GM19023 (cell line): ENCODE measurements around the gene HEXIM1.
"Not testable (repeated sequence)": the region's sequence is repeated elsewhere in the genome, so short reads cannot be mapped to it uniquely, and the experiment has no call there.

Experiments used
- ATAC-seq: cut with Tn5 transposase; IDR thresholded peaks from one replicate; pipeline ENCODE4 v1.9.1; 2021; ENCODE audit warnings: mild to moderate bottlenecking, moderate library complexity; ENCODE audit not compliant: unreplicated experiment

The HEXIM1 gene

GRCh38 chr17:45112559-45113423 lies 35.5 kb upstream of the HEXIM1 start:
- ATAC-seq: no peak

GRCh38 chr17:45113424-45113754 lies 34.9 kb upstream of the HEXIM1 start:
- no peak for ATAC-seq

GRCh38 chr17:45114117-45114932 lies 34.0 kb upstream of the HEXIM1 start:
- ATAC-seq: no peak

- ATAC-seq: no peak
These were observed 33.2 kb upstream of the HEXIM1 start for GRCh38 chr17:45115015-45115625.

- ATAC-seq: no peak
These were observed 32.4 kb upstream of the HEXIM1 start for GRCh38 chr17:45115871-45116270.

GRCh38 chr17:45116434-45117016 lies 31.8 kb upstream of the HEXIM1 start:
- no peak for ATAC-seq

GRCh38 chr17:45117334-45117733 lies 30.9 kb upstream of the HEXIM1 start:
- no peak for ATAC-seq

GRCh38 chr17:45117848-45118646 lies 30.2 kb upstream of the HEXIM1 start:
- no peak for ATAC-seq

- no peak for ATAC-seq
These were observed 29.6 kb upstream of the HEXIM1 start for GRCh38 chr17:45118691-45119090.

- no peak for ATAC-seq
These were observed 28.3 kb upstream of the HEXIM1 start for GRCh38 chr17:45119964-45120363.

- ATAC-seq: no peak
These were observed 27.7 kb upstream of the HEXIM1 start for GRCh38 chr17:45120558-45120957.

GRCh38 chr17:45121055-45121454 lies 27.2 kb upstream of the HEXIM1 start:
- no peak for ATAC-seq

- ATAC-seq: no peak
These were observed 25.1 kb upstream of the HEXIM1 start for GRCh38 chr17:45123076-45123770.

GRCh38 chr17:45123930-45124796 lies 24.1 kb upstream of the HEXIM1 start:
- ATAC-seq: no peak

- not testable (repeated sequence) for ATAC-seq
These were observed 23.5 kb upstream of the HEXIM1 start for GRCh38 chr17:45124797-45125122.

GRCh38 chr17:45125509-45125908 lies 22.8 kb upstream of the HEXIM1 start:
- no peak for ATAC-seq

GRCh38 chr17:45127207-45127547 lies 21.1 kb upstream of the HEXIM1 start:
- ATAC-seq: no peak

GRCh38 chr17:45127548-45128300 lies 20.6 kb upstream of the HEXIM1 start:
- no peak for ATAC-seq

- ATAC-seq: no peak
These were observed 19.9 kb upstream of the HEXIM1 start for GRCh38 chr17:45128331-45128730.
